Brain microvascular endothelial cell (primary cell): ENCODE data around the gene RELB.

ENCODE experiments used
- DNase-seq: peaks from one replicate; pipeline ENCODE4 v3.0.0-alpha.2; 2020
- H3K27ac ChIP-seq: fragments of 250-450 bp; sonication (Bioruptor Pico); 2 replicates; pipeline ENCODE4 v1.5.1; 2020; ENCODE audit warnings: mild to moderate bottlenecking, moderate library complexity
- H3K27me3 ChIP-seq: fragments of 250-450 bp; sonication (Bioruptor Pico); replicated peaks from 2 replicates; pipeline ENCODE4 v1.5.1; 2020; ENCODE audit warnings: mild to moderate bottlenecking
- H3K36me3 ChIP-seq: fragments of 250-450 bp; sonication (Bioruptor Pico); replicated peaks from 2 replicates; pipeline ENCODE4 v1.5.1; 2020; ENCODE audit warnings: mild to moderate bottlenecking
- H3K4me3 ChIP-seq: 2 replicates; pipeline ENCODE4 v1.5.1; 2011; ENCODE audit warnings: low read depth, mild to moderate bottlenecking, control low read depth, low read length, moderate library complexity
- in situ Hi-C: cut with HindIII; loops from 2 replicates; pipeline ENCODE4 v1.10.0; 2017; ENCODE audit warnings: low sequenced_read_pairs, low pct_ligation_motif_present
- TF ChIP-seq, protein P1 (sequence below): IDR thresholded peaks from 2 replicates; pipeline ENCODE4 v1.5.1; 2011; ENCODE audit warnings: low read depth, mild to moderate bottlenecking, moderate library complexity, low read length, control low read depth, inconsistent platforms; ENCODE audit errors: missing control alignments

The RELB gene

DNA sequence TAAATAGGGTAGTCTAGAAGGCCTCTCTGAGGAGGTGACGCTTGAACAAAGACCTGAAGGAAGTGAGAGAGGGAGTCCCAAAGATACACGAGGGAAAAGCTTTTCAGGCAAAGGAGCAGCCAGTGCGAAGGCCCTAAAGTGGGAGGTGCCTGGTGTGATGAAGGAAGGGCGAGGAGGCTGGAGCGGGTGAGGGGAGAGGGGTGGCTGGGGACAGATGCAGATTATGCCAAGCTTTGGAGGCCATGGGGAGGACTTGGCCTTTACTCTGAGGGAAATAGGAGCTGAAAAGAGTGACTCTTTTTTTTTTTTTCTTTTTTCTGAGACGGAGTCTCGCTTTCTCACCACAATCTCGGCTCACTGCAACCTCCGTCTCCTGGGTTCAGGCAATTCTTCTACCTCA is 43.2 kb upstream of the RELB start:
- no peaks in the 10 kb centered on the region for H3K27me3 ChIP-seq
- in situ Hi-C loops = loop anchor here (10.0 kb wide), 1 partner anchor 63 kb away; the partner anchor contains the start of gene TOMM40
- H3K27ac ChIP-seq = no peak overlapping the region
- peaks cover 5% of the 10 kb centered on the region for H3K36me3 ChIP-seq
- no peak for DNase-seq
- TF ChIP-seq, protein P1, sequence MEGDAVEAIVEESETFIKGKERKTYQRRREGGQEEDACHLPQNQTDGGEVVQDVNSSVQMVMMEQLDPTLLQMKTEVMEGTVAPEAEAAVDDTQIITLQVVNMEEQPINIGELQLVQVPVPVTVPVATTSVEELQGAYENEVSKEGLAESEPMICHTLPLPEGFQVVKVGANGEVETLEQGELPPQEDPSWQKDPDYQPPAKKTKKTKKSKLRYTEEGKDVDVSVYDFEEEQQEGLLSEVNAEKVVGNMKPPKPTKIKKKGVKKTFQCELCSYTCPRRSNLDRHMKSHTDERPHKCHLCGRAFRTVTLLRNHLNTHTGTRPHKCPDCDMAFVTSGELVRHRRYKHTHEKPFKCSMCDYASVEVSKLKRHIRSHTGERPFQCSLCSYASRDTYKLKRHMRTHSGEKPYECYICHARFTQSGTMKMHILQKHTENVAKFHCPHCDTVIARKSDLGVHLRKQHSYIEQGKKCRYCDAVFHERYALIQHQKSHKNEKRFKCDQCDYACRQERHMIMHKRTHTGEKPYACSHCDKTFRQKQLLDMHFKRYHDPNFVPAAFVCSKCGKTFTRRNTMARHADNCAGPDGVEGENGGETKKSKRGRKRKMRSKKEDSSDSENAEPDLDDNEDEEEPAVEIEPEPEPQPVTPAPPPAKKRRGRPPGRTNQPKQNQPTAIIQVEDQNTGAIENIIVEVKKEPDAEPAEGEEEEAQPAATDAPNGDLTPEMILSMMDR = no peak
- H3K4me3 ChIP-seq = no peak overlapping the region

DNA sequence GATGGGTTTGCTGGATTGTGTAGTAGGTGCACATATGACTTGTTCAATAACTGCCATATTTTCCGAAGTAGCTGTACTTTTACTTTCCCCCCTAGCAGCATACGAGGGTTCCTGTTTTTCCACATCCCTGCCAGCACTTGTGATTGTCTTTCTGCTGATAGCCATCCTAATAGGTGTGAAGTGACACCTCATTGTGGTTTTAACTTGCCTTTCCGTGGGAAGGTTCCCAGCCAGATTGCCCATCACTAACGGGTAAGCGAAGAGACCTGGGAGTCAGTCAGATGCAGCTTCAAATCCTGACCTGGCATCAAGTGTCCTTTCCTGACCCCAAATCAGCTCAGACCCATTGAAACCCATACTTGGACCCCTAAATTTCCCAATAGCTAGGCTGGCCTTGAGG is 41.6 kb upstream of the RELB start:
- no peak overlapping the region for H3K27ac ChIP-seq
- H3K27me3 ChIP-seq = no peaks in the 10 kb centered on the region
- in situ Hi-C loops = loop anchor here (10.0 kb wide), 1 partner anchor 65 kb away; the partner anchor contains the start of gene TOMM40
- TF ChIP-seq, protein P1 = no peak
- H3K4me3 ChIP-seq = no peak overlapping the region
- H3K36me3 ChIP-seq = peaks cover 16% of the 10 kb centered on the region
- no peak for DNase-seq

DNA sequence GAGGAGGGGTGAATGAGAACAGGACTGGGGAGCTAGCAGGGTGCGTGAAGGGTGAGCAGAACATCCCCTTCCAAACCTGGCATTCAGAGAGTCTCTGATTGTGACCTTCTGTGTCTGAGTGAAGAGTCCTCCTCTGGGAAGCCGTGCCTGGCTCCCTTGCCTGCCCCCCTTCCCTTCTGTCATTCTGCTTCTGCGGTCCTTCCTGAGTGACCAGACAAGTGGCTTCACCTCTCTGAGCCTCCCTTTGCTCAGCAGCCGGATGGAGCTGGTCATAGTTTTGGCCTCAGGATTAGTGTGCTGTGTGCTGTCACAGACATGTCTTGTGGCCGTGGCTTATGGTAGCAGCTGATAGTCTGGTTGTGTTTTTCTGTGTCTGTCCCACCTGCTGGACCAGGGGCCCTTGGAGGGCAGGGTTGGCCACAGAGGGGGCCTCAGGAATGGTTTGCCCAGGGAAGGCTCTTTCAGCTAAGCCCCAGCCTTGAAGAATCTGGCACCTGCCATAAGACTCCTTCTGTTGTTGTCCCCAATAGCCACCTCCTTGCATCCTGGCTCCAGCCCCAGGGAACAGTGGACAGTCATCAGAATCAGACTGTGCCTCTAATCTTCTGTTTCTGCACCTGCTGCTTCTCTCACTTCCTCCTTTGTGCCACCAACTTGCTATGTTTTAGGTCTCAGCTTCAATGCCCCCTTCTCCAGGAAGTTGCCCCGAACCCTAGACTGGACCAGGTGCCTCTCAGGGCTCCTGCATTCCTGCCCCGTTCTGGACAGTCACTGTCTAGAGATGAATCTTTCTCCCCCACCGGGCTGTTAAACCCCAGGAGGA is 40.1 kb upstream of the RELB start:
- in situ Hi-C loops = no loop called here
- TF ChIP-seq, protein P1 = no peak
- Histone ChIP-seq H3K27ac (no peak overlapping the region), H3K4me3 (no peak overlapping the region), H3K27me3 (no peaks in the 10 kb centered on the region), H3K36me3 (peaks cover 27% of the 10 kb centered on the region)
- DNase-seq = no peak

DNA sequence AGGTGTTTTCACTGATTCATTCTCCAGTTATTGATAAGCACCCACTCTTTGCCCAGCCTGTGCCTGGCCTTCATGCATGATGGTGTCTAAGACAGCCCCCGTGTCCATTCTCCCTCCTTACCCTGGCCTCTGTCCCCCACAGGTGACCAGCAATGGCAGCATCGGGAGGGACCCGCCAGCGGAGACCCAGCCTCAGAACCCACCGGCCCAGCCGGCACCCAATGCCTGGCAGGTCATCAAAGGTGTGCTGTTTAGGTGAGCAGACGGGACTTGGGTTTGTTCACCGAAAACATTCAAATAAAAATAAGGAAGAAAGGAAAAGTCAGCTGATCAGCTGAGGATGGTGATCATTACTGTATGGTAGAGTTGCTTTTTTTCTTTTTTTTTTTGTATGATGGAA is 39.4 kb upstream of the RELB start:
- H3K4me3 ChIP-seq = no peak overlapping the region
- DNase-seq = no peak
- peaks cover 27% of the 10 kb centered on the region for H3K36me3 ChIP-seq
- H3K27ac ChIP-seq = no peak overlapping the region
- in situ Hi-C loops = no loop called here
- no peaks in the 10 kb centered on the region for H3K27me3 ChIP-seq
- TF ChIP-seq, protein P1 = no peak

DNA sequence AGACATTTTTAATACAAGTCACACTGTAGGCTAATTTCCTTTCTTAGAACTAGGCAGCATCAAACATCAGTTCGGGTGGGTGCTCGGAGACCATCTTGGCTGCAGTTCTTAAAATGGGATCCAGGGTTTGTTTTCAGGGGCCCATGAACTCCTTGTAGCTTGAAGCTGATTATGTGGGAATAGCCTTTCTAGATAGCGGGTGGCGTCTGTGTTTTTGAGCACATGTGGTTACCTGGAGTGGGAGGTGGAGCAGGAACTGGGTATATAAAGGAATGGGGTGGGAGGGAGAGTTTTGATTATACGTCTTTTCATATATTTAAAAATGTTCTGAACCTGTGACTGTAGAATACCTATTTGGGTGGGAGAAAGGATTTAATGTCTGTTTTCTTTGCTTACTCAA is 33.1 kb upstream of the RELB start:
- Histone ChIP-seq H3K36me3 (peaks cover 28% of the 10 kb centered on the region), H3K27me3 (no peaks in the 10 kb centered on the region), H3K4me3 (no peak overlapping the region), H3K27ac (no peak overlapping the region)
- in situ Hi-C loops = no loop called here
- no peak for DNase-seq
- TF ChIP-seq, protein P1 = no peak

DNA sequence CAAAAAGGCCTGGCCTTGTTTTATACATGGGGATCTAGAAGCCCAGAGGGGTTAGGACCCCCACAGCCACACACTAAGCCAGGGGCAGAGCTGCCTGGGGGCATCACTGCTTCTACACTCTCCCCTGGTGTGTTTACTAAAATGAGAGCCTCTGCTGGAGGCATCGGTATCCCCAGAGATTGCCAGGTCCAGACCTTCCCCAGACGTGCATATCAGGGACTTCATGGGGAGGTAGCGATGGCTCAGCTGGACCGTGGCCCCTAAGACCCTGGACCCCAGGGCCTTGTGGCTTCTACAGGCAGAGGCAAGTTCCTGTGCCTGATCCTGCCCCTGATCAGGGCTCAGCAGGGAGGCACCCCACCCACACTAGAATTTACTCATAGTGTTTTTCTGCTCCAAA is 32.6 kb upstream of the RELB start:
- TF ChIP-seq, protein P1 = no peak
- in situ Hi-C loops = no loop called here
- H3K36me3 ChIP-seq = peaks cover 27% of the 10 kb centered on the region
- no peak for DNase-seq
- no peak overlapping the region for H3K4me3 ChIP-seq
- no peaks in the 10 kb centered on the region for H3K27me3 ChIP-seq
- no peak overlapping the region for H3K27ac ChIP-seq
